HS-27A (cell line): ENCODE measurements around the gene ASPSCR1.

Experiments
- DNase-seq: peaks from one replicate; pipeline ENCODE4 v3.0.0-alpha.2; 2012; ENCODE audit warnings: low read depth, missing footprints

Gene ASPSCR1, protein sequence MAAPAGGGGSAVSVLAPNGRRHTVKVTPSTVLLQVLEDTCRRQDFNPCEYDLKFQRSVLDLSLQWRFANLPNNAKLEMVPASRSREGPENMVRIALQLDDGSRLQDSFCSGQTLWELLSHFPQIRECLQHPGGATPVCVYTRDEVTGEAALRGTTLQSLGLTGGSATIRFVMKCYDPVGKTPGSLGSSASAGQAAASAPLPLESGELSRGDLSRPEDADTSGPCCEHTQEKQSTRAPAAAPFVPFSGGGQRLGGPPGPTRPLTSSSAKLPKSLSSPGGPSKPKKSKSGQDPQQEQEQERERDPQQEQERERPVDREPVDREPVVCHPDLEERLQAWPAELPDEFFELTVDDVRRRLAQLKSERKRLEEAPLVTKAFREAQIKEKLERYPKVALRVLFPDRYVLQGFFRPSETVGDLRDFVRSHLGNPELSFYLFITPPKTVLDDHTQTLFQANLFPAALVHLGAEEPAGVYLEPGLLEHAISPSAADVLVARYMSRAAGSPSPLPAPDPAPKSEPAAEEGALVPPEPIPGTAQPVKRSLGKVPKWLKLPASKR

DNA sequence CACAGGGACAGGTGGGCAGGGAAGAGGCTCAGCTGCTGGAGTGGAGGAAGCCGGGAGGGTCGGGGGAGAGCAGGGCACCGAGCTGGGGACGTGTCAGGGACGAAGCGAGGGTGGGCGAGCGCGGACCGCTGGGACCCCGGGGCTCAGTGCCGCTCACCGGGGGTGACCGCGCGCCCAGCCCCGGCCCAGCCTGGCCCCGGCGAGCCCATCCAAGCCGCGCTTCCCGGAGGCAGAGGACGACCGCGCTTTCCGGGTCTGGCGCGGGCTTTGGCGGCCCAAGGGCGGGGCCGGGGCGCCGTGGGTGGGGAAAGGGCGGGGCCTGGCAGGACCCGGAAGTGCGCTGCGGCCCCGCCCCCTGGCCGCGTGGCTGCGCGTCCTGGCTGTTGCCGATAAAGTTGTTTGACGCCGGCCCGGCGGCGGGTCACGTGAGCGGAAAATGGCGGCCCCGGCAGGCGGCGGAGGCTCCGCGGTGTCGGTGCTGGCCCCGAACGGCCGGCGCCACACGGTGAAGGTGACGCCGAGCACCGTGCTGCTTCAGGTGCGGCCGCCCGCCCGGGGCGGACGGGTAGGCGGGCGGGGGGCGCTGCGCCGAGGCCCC, at the start of gene ASPSCR1:
Gene ASPSCR1 (plus strand): TSS at position 419 of the 598 bp plus-strand sequence. CDS start 18 bp downstream, at position 437.
- no peak for DNase-seq

DNA sequence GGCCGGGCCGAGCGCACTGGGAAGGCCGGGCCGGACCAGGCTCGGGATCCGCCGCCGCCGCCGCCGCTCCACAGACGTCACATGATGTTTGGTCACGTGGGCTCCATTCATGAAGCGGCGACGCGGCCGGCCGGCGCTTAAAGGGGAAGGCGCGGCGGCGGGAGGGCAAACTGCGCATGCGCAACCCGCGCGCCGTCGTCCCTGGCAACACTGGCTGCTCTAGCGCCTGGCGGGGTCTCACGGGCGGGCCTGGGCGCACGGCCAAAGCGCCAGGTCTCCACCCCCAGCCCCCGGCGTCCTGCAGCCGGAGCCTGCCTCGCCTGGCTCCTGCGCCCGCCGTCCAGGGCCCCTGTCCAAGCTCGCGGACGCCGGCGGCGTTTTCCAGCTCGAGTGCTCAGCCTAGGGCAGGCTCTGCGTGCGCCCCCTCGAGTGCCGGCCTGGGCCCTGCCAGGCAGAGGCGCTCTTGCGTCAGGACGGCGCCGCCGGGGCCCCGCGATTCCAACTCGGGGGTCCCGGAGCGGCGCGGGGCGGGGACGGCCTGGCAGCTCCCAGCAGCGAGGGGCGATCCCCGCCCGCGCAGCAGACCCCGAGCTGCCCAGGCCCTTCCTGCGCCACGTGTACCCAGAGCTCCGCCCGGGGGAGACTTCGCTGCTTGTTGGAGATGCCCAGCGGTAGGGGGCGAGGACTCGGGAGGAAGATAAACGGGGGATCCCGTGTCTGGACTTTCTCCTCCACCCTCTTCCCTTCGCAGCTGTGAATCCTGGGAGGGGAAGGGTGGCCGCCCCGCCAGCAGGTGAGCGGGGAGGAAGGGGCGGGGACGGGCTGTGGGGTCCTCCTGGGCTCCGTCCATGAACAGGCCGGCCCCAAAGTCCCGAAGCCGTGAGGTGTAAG, 49.5 kb upstream of the ASPSCR1 start, which contains the start of gene MAFG:
Gene MAFG (minus strand): TSS at position 83 of the 891 bp plus-strand sequence. CDS start 4,550 bp downstream, outside the sequence.
- peak; percentile 41 for DNase-seq

DNA sequence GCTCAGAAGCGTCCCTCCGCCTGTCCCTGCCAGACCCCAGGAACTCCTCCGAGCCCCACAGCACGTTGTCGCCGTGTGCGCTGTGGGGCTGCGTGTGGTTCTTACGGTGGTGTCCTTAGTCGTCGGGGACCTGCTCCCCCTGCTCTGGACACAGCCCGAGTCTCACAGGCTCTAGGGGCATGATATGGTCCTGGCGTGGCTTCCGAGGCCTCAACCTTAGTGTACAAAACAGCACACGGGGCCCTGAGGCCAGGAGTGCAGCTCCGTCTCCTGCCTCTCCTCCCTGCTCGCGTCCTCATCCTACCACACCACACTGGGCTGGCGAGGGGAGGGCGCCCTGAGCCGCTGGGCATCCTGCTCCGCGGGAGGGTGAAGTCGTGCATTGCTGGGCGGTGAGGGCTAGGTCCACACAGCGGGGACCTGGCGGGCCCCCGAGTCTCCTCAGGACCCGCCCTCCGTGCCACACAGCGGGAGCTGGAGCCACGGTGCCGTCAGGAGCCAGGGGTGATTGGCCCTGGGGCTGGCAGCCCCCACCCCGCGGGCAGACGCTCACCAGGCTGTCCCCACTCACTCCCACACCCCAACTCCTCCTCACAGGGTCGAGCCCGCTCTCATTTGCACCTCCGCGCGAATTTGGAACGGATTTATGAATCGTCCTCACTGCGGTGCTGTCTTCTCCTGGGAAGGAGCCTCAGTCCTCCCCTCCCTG, 48.7 kb upstream of the ASPSCR1 start:
- no peak for DNase-seq

DNA sequence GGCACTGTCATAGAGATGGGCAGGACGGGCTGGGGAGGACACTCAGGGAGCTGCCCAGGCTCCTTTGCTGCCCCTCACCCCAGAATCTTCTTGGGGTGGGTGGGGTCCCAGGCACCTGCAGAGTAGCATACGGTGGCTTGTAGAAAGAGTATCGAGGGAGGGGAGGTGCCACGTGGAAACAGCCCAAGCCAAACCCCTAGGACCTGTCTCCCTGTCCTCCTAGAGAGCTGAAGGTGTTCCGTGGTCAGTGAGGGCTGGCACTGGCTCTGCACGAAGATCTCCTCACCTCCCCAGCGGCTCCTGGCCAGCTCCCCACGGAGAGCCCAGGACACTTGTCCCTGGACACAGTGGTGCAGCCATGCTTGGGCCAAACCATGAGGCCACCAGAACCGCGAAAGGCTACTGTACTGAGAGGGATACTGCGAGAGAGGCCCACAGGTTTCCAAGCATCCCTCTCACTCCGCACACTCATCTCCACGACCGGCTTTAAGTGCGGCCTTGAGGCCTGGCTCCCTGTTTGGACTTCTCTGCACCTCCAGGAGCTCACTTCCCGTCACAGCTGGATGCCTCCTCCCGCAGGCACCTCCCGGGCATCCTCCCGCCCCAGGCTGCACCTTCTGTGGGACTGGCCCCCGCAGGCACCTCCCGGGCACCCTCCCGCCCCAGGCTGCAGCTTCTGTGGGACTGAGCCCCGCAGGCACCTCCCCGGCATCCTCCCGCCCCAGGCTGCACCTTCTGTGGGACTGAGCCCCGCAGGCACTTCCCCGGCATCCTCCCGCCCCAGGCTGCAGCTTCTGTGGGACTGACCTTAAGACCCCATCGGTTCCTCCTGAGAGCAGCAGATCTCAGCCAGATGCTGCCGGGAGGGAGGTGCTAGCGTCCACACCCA, 47.9 kb upstream of the ASPSCR1 start:
- no peak for DNase-seq

DNA sequence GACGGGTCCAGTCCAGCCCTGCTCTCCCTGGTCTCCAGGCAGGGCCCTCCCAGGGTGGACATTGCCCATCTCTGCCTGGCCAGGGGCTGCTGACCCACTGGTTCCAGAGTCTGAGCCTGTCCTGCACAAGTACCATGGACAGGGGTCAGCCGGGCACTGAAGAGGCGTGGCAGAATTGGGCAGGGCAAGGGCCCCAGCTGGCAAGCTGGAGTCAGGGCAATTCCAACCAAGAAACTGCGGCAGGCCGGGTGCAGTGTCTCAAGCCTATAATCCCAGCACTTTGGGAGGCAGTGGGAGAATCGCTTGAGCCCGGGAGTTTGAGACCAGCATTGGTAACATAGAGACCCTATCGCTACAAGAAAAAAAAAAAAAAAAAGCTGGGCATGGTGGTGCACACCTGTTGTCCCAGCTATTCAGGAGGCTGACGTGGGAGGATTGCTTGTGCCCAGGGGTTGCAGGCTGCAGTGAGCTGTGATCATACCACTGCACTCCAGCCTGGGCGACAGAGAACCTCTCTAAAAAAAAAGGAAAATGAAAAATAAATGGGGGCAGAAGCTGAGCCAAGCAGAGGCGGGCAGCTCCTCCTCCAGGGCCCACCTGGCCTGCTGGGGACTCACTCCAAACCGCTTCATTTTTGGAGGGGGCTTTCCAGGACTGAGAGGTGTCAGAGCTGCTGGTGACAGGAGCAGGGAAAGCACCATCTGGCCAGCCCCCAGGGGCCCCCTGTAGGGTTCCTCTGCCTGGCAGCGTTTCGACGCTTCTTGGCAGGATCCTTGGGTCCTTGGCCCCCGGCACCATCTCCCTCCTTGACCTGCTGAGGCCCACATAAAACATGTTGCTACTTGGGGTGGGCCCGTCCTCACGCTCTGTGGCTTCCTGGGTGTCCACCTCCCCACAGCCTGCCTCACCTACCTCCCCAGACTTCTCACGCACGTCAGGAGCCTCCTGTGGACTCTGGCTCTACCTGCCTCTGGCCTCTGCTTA, 47.0 kb upstream of the ASPSCR1 start:
- DNase-seq, result no peak

DNA sequence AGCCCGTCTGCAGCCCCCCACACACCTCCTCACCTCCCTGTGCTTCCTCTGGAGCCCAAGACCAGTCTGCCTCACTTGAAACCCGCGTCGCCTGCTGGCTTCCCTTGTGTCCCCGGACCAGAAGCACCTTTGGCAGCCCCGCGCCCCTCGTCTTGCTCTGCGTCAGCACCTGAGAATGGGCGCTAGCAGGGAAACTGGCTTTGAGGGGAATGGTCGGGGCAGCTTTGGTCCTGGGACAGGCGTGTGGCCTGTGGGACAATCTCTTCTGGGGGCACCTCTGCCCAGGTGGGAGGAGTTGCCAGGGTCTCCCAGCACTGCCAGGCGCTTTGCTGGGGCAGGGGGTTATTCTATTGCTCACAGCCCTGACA, 46.3 kb upstream of the ASPSCR1 start:
- no peak for DNase-seq

DNA sequence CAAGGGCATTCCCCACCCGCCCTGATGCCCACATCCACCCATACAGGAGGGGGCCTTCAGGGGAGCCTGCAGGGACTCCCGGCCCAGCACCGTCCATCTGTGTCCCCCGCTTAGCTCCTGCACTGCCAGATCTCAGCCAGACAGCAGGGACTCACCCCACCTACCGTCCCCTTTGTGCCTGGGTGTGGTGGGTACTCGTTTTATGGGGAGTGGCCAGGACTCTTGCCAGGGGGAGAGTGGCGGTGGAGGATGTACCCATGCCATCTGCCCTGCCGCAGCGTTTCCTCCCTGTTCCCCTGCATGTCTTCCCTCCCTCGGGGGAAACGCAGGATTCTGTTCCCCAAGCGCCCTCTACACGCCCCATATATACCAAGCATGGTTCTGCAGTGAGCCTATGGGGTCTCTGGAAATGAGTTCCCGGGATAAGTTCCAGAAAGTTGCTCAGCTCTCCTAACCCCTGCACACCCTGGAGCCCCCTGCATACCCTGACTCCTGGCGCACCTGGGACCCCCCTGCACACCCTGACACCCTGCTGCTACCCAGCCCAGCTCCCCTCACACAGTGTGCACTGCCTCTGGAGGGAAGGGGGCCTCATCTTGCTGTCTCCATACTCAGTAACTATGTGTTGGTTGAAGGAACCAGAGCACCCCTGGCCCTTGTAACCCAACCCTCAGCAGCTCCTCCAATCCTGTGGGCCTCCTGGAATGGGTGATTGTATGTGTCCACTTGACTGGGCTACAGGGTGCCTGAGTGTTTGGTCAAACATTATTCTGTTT, 45.7 kb upstream of the ASPSCR1 start:
- DNase-seq, result no peak

DNA sequence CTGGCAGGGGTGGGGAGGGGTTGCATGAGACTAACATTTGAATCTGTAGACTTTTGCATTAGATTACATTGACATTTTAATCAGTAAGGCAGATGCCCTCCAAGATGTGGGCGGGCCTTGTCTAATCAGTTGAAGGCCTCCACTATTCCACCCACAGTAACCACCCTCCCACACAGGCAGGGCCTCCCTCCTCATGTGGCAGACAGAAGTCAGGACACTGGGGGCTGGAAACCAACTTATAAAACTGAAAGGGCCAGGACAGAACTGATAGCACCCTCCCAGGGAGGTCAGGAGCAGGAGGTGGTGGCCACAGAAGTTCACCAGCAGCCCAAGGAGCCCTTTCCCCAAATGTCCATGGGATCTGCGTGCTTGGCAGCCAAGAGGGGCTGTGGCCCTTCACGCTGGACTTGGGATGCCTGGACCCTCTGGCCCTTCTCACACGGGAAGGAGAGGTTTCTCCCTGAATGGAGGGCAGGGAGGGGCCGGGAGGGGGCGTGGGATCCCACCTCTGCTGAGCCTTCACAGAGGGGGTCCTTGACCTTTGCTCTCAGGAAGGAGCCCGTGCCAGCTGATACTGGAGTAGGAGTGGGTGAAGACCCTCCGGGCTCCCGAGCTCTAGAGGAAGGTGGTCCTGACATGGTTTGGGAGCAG, 45.0 kb upstream of the ASPSCR1 start:
- DNase-seq, result no peak

DNA sequence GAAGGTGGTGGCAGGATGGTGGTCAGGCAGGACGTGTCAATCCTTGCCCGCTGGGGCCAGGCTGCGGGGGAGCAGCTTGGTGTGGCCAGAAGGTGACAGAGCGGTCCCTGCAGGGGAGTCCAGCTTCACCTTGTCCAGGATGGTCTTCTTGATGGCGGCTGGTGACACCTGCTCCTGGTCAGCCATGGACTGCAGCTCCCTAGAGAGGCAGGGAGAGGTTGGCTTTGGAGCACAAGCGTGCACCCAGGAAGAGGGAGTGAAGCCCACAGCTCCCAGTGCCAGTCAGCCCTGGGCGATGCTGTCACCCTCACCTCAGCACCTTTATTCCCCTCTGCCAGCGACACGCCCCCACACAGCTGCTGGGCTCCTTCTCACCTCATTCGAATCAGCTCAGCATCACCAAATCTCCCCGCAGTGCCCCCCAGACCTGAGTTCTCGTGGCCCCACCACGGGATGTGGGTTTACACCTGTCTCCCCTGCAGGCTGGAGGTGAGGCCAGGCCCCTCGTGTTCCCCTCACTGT, 44.2 kb upstream of the ASPSCR1 start:
- DNase-seq, result no peak

DNA sequence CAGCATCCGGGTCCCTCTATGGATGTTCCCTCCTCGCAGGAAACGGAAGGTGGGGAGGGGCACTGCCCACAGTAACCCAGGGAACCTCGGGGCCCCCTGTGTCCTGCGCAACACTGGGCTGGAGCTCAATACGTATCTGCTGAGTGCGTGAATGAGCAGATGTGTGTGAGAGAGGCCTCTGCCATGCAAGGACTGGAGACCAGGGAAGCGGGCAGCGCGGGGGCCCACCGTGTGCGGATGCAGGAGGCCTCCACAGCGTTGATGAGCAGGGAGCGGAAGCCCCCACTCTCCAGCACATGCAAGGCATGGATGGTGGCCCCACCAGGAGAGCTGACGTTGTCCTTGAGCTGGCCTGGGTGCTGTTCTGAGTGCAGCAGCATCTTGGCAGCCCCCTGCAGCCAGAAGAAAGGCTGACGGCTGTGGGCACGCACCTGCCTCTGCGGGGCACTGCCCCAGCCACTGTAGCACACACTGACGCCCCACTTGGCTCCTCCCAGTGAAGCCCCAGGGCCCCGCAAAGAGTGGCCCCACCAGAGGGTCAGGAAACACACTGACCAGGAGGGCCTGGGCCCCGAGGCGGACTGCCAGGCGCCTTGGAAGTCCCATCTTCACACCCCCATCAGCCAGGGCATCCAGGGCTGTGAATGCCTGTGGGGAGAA, 43.2 kb upstream of the ASPSCR1 start:
- DNase-seq, result no peak

DNA sequence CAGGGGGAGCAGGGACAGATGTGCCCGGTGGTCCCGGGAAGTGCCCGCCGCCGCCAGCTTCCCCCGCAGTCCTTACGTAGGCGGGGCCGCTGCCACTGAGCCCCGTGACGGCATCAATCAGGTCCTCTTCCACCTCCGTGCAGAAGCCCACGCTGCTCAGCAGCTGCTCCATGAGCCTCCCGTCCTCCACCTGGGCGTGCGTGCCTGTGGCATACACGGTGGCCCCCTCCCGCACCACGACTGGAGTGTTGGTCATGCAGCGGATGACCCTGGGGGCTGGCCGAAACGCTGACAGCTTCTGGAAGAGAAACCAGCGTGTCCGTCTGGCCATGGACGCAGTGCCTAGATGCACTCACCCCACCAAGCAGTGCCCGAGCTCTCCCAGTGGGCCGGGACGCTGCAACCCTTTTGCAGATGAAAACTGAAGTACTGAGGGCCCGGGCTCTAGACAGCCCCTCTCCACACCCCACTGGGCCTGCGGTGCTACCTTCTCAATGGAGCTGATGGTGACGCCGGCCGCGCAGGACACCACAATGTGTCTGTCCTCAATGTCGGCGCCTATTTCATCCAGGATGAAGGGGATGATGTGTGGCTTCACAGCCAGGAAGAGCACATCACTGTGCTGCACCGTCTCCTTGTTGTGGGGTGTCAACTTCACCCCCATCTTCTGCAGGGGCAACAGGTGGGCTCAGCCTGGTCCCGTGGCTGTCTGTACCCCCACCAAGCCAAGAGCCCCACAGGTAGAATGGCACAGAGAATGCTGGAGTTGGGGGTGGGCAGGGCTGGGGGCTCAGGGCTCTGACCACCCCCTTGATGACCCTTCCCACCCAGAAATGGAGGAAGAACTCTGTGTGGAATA, 42.4 kb upstream of the ASPSCR1 start:
- no peak for DNase-seq

DNA sequence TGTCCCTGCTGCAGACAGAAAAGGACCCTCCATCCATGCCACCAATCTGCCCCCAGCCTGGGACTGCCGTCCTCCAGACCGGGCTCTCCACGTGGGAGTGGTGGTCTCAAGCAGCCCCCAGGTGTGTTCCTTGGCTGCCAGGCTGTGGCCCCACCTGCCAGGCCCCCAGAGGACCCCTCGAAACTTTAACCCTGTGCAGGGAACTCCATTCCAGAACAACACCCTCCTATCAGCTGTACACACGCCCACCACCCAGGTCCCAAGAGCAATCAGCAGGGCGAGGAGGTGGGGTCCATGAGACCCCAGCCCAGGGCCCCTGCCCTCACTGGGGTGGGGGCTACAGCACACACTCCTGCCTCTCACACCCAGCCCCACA, 41.7 kb upstream of the ASPSCR1 start:
- DNase-seq, result no peak

DNA sequence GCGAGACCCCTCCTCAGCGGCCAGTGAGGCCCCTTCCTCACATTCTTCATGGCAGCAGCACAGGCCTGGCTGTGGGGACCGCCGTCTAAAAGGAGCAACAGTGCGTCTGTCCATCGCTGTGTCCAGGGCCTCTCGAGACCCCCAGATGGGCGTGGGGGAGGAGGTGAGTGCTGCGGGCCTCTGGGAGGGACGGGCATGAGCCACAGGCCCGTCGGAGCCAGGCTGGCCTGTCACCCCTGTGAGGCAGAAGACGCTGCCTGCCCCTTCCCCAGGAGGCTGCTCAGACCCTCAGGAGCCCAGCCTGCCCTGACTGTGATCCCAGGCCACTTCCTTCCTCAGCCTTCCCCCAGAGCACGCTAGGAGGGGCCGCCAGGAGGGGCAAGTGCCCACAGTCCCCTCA, 38.2 kb upstream of the ASPSCR1 start:
- DNase-seq, result no peak

DNA sequence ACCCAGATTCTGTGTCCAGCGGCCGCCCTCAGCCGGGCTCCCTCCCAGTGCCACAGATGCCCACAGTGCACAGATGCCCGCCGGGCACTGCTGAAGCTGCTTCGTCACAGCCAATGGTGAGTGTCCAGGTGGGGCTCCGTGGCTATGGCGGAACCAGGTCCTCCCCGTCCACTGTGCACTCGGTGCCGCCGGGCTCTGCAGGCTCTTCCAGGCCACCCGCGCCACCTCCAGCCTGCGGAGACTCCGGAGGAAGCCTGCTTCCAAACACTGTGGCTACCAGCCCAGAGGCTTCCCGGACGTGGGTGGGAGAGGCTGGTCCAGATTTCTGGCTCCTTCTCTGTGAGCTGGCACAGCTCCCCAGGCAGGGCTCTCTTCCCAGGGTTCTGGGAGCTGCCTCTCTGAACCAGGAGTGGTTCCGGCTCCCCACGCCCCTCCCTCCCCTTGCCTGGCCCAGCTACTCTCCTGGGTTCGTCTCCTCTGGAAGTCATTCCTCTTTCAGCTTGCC, 37.5 kb upstream of the ASPSCR1 start:
- DNase-seq, result no peak

DNA sequence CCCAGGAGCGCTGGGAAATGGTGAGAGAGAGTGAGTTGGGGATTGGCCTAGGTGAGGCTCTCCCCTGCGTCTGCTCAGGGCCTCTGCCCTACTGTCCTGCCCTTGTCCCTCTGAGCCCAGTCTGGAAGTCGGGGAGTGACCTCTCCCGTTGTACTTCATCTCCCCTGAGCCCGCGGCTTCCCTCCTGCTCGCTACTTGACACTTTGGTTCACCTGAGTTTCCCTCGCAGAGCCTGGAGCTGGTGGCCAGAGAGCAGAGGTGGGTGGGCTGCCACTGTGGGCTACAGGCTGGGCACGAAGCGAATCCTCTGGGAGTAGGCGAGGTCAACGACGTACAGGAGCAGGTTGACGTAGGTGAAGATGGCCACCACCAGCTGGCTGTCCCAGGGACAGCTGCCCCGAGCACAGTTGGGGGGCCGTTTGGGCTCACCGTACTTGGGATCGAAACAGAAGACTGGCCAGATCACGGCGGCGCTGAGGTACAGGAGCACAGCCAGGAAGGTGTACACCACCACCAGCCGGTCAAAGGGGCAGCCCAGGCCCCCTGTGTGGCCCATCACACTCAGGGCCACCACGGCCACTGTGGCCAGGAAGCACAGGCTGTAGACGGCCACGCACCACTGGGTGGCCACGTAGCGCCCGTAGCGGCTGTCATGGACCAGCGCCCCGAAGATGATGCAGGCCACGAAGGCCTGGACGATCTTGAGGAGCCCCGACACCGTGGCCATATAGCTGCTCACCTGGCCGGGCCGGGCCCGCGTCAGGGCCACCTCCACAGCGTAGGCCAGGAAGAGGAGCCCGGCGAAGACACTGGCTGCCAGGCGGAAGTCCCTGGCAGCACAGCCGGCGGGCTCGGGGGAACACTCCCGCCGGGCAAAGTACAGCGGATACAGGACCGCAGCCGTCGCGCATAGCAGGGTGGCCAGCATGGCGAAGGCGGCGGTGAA, 36.6 kb upstream of the ASPSCR1 start:
- DNase-seq, result no peak
